GM21723 (cell line): ENCODE data around the gene P4HB.
"Not testable (repeated sequence)": the region's sequence is repeated elsewhere in the genome, so short reads cannot be mapped to it uniquely, and the experiment has no call there.

Source experiments
- ATAC-seq: cut with Tn5 transposase; IDR thresholded peaks from one replicate; pipeline ENCODE4 v1.9.1; 2021; ENCODE audit warnings: mild to moderate bottlenecking, moderate library complexity; ENCODE audit not compliant: unreplicated experiment

Gene P4HB

DNA sequence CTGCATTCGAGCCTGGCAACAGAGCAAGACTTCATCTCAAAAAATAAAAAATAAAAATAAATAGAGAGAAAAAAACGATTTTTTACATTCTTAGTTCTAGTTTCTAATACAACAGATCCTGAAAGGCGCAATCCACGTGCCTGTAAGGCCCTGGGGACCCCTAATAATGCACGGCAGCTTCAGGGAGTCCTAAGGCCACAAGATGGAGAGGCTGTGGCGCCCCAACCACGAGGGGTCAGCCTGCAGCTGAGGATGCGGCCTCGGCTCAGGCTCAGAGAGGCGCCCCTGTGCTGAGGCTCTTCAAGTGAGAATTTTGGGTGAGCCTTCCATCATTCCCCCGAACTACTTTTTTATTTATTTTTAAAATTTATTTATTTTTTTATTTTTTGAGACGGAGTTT lies 10.9 kb downstream of the P4HB start:
- no peak for ATAC-seq

DNA sequence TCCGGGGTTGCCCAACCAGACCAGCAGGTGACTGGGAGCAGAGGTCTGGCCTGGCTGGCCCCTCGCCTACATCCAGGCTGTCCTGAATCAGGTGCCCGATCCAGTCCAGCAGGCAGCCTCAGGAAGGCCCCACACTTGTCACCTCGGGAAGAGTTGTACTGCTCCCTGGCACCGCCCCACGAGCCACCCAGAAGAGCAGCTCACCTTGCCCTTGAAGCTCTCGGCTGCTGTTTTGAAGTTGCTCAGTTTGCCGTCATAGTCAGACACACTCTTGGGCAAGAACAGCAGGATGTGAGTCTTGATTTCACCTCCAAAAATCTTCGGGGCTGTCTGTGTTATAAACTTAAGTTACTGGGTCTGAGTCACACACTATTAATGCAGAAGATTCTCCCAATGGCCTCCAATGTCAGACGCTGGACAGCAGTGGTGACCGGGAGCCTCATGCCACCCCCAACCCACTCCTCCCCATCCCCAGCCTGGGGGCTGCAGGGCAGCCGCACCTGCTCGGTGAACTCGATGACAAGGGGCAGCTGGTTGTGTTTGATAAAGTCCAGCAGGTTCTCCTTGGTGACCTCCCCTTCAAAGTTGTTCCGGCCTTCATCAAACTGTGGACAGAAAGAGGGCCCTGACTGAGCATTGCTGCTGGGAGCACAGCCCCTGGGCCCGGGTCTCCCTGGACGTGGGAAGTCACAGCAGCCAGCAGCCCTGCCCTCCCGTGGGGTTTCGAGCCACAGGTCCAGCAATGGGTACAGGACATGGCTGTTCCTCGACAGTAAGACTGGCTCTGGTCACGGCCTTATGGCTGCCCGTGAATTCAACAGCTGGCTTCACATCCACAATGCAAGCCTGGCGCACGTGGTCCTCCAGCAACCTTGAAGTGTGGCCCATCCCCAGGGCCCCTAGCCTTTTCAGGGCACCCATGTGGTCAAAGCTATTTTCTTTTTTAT lies 13.3 kb downstream of the P4HB start:
- no peak for ATAC-seq

GRCh38 chr17:81845881-81846742 lies 14.2 kb downstream of the P4HB start:
- ATAC-seq = no peak

- ATAC-seq = no peak
These were observed 15.0 kb downstream of the P4HB start for GRCh38 chr17:81845361-81845760.

- ATAC-seq = no peak
These were observed 15.4 kb downstream of the P4HB start for GRCh38 chr17:81844887-81845286.

DNA sequence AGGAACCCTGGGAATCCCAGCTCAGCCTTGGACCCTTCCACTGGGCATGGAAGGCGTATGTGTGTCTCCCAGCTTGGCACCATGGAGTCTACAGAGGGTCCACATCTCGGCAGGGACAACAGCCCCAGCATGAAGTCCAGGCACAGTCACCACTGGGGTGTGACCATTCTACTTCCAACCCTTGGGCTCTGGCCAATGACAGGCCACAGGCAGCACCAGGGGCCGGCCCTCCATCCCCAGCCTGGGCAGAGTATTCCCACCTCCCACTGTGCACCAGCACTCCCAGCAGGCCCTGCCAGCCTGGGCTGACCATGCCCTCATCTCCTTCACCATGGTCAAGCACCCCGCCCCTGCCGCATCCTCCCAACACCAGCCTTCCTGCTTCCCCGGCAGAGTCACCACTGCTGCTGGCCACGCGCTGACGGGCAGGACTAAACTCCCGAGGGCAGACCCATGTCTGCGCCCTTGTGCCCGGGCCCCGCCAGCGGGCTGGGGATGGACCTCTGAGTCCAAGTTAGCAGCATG lies 15.9 kb downstream of the P4HB start:
- no peak for ATAC-seq

DNA sequence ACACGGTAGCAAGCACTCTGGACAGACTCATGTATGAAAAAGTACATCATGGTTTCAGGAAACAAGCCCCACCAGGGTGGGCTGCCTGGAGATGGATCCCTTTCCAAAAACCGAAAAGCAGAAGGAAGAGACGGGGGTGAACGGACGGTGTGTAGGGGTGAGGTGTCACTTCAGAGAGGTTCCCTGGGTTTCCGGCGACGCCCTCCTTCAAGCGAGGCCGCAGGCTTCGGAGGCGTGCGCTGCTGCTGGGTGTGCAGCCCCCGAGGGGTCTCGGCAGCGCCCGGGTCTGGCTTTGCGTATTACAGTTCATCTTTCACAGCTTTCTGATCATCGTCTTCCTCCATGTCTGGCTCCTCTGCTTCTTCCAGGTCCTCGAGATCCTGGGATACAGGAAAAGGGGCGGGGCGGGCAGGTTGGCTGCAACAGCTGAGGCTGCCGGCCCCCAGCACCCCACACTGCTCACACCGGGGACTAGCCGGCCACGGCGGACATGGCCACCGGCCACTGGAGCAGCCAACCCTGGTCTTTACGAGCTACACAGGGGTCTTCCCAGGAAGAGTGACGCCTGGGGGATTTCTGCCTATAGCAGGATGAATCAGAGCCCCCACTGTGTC lies 16.5 kb downstream of the P4HB start:
- no peak for ATAC-seq

GRCh38 chr17:81842725-81843504 lies 17.4 kb downstream of the P4HB start:
- no peak for ATAC-seq

GRCh38 chr17:81842378-81842724 lies 18.0 kb downstream of the P4HB start:
- no peak for ATAC-seq

GRCh38 chr17:81841866-81842265 lies 18.5 kb downstream of the P4HB start:
- no peak for ATAC-seq

GRCh38 chr17:81840826-81841778 lies 19.2 kb downstream of the P4HB start:
- no peak for ATAC-seq

GRCh38 chr17:81840059-81840458 lies 20.3 kb downstream of the P4HB start:
- ATAC-seq = not testable (repeated sequence)

- ATAC-seq = no peak
These were observed 21.0 kb downstream of the P4HB start for GRCh38 chr17:81839301-81839700.

DNA sequence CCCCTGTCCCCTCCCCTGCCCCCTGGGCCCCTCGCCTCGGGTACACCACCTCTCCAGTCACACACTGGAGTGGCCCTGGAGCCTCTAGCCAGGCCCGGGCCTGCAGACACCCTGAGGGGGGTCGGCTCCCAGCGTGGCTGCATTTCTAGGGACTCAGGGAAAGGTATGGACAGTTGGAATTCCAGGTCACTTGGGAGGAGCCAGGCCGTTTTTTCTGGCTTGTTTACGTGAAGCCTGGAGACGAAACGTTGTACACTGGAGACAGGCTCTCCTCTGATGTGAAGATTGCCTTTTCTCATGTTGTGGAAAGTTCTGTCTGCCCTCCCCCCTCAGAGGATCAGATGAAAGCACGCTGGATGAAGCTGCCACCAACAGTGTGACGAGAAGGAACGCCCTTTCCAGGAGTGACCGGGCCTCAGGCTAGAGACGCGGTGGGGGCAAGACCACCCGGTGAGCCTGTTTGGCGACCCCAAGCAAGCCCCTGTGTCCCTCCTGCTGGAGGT lies 21.5 kb downstream of the P4HB start:
- ATAC-seq = no peak

GRCh38 chr17:81837641-81838040 lies 22.7 kb downstream of the P4HB start:
- no peak for ATAC-seq

DNA sequence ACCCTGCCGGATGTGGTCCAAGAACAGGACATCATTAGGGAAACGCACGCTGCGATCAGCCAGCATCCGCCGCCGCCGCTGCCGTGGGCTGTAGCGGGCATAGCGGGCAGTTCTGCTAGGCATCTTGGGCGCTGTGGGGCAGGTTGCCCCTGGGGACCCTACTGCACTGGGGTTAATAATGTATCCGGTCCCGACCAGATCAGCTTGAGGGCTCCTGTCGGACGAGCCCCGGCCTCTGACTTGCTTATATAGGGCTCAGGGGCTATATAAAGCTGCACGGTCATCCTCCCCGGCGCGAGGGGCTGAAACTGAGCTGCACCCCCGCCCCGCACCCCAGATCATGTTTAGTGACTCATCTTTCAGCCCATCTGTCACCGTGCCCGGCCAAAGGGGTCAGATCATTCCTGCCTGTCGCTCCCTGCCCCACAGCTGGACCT lies 25.5 kb downstream of the P4HB start, which contains the start of gene PPP1R27:
PPP1R27 (minus strand) TSS at position 220 of the 437 bp plus-strand sequence; CDS start at position 123, 97 bp downstream.
- ATAC-seq = no peak

DNA sequence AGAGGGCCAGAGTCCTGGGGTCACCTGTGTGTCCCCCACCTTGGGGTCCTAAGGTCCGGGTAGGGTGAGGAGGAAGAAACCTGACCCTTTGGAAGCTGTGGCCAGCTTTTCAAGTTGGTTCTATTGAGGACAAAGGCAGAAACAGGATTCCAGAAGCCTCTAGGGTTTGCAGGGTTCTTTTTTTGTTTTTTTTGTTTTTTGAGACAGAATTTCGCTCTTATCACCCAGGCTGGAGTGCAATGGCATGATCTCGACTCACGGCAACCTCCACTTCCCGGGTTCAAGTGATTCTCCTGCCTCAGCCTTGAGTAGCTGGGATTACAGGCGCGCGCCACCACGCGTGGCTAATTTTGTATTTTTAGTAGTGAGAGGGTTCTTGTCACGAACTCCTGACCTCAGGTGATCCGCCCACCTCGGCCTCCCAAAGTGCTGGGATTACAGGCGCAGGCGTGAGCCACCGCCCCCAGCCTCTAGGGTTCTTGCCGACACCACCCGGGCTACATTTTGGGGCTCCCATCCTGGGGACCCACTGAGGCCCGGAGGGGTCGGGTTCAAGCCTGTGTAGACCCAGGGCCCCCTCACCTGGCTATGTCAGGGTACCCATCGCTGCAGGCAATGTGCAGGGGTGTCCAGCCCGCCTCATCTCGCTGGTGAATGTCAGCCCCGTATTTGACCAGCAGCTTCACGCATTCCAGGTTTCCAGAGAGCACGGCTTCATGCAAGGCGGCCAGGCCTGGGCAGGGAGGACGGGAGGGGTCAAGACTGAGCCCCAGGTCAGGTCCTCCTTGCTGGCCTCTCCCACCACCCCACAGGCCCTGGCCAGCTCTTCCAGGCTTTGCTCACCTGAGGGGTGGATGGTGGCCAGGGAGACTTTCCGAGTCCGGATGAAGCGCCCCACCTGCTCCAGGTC lies 26.2 kb downstream of the P4HB start:
- no peak for ATAC-seq
